IMR-90 (cell line): Measurements from ENCODE around the gene CREB5. TPM values are rescaled to one million over a fixed set of nuclear protein-coding genes. Genes with fewer than 3 reads are reported as not detected.

Experiments used
- ATAC-seq: fragments of 200-7000 bp; cut with Tn5 transposase; 2 replicates; pipeline ENCODE4 v1.9.1; 2020; ENCODE audit warnings: low read depth, mild to moderate bottlenecking, moderate library complexity
- BruUV-seq: library from RNA; stranded (reverse); fragments of 400-500 nt; replicated peaks from 2 replicates; lab custom pipeline; 2021; lab: Mats Ljungman, UMichigan
- CTCF ChIA-PET: fragments of 300-600 bp; formaldehyde crosslinking; extraction: SDS; loops from one replicate; lab custom pipeline; 2021; ENCODE audit warnings: antibody characterized with exemption; lab: Yijun Ruan, JAX
- POLR2A ChIA-PET: fragments of 300-600 bp; sonication (Branson Sonifier 250); formaldehyde crosslinking; loops from one replicate; lab custom pipeline; 2022; ENCODE audit warnings: antibody characterized with exemption; ENCODE audit not compliant: unreplicated experiment; lab: Charles Lee
- DNase-seq: peaks from one replicate; pipeline ENCODE4 v3.0.0; 2013
- H2AFZ ChIP-seq: replicated peaks from 2 replicates; pipeline ENCODE3; 2013; ENCODE audit warnings: low read length, mild to moderate bottlenecking; ENCODE audit not compliant: poor library complexity
- H2AK5ac ChIP-seq: 2 replicates; pipeline ENCODE4 v1.6.1; 2013; ENCODE audit warnings: low read depth, low read length, inconsistent platforms
- H2AK9ac ChIP-seq: replicated peaks from 2 replicates; pipeline ENCODE3; 2013; ENCODE audit warnings: mild to moderate bottlenecking, low read depth, low read length, moderate library complexity; ENCODE audit not compliant: poor library complexity
- H2BK120ac ChIP-seq: 2 replicates; pipeline ENCODE4 v1.6.1; 2013; ENCODE audit warnings: low read depth, low read length, inconsistent platforms
- H2BK15ac ChIP-seq: 3 replicates; pipeline ENCODE4 v1.6.1; 2013; ENCODE audit warnings: low read depth, low read length, inconsistent platforms
- H2BK20ac ChIP-seq: 2 replicates; pipeline ENCODE4 v1.6.1; 2013; ENCODE audit warnings: low read depth, mild to moderate bottlenecking, inconsistent platforms, low read length, moderate library complexity
- H2BK5ac ChIP-seq: 2 replicates; pipeline ENCODE4 v1.6.1; 2013; ENCODE audit warnings: mild to moderate bottlenecking, low read depth, low read length, inconsistent platforms; ENCODE audit not compliant: poor library complexity, severe bottlenecking
- H3K14ac ChIP-seq: replicated peaks from 2 replicates; pipeline ENCODE4 v1.6.1; 2013; ENCODE audit warnings: low read depth, low read length, inconsistent platforms
- H3K18ac ChIP-seq: 2 replicates; pipeline ENCODE4 v1.6.1; 2013; ENCODE audit warnings: low read depth, low read length, control low read depth
- H3K23ac ChIP-seq: 2 replicates; pipeline ENCODE4 v1.6.1; 2013; ENCODE audit warnings: low read depth, low read length, inconsistent platforms
- H3K27ac ChIP-seq: 2 replicates; pipeline ENCODE4 v1.5.1; 2013; ENCODE audit warnings: mild to moderate bottlenecking, control low read depth, low read length; ENCODE audit not compliant: insufficient read depth
- H3K27me3 ChIP-seq: 2 replicates; pipeline ENCODE4 v1.6.1; 2013; ENCODE audit warnings: low read length; ENCODE audit not compliant: control insufficient read depth, insufficient read depth
- H3K36me3 ChIP-seq: 2 replicates; pipeline ENCODE4 v1.6.1; 2013; ENCODE audit warnings: low read length, mixed read lengths; ENCODE audit not compliant: control insufficient read depth, insufficient read depth
- H3K4ac ChIP-seq: 2 replicates; pipeline ENCODE4 v1.6.1; 2013; ENCODE audit warnings: low read depth, low read length, inconsistent platforms
- H3K4me1 ChIP-seq: 2 replicates; pipeline ENCODE4 v1.6.1; 2013; ENCODE audit warnings: low read length, mixed read lengths; ENCODE audit not compliant: control insufficient read depth, insufficient read depth
- H3K4me2 ChIP-seq: 2 replicates; pipeline ENCODE4 v1.6.1; 2013; ENCODE audit warnings: low read depth, mild to moderate bottlenecking, control low read depth, low read length, moderate library complexity
- H3K4me3 ChIP-seq: 2 replicates; pipeline ENCODE4 v1.5.1; 2013; ENCODE audit warnings: low read depth, mild to moderate bottlenecking, control low read depth, low read length, moderate library complexity; ENCODE audit not compliant: insufficient read depth
- H3K56ac ChIP-seq: 2 replicates; pipeline ENCODE4 v1.6.1; 2013; ENCODE audit warnings: low read length, inconsistent platforms; ENCODE audit not compliant: insufficient read depth; ENCODE audit errors: extremely low read depth
- H3K79me1 ChIP-seq, 2 experiments: 2 replicates each; pipeline ENCODE4 v1.6.1; 2013; ENCODE audit warnings: low read length in 2 of 2, inconsistent platforms in 1 of 2, low read depth in 1 of 2
- H3K9ac ChIP-seq: 2 replicates; pipeline ENCODE4 v1.6.1; 2013; ENCODE audit warnings: low read depth, low read length, control low read depth
- H3K9me1 ChIP-seq: 2 replicates; pipeline ENCODE4 v1.6.1; 2013; ENCODE audit warnings: low read length, inconsistent platforms; ENCODE audit not compliant: insufficient read depth
- H3K9me3 ChIP-seq: 2 replicates; pipeline ENCODE4 v1.6.1; 2013; ENCODE audit warnings: low read length; ENCODE audit not compliant: control insufficient read depth, insufficient read depth
- H4K20me1 ChIP-seq: 2 replicates; pipeline ENCODE4 v1.6.1; 2013; ENCODE audit warnings: low read length, inconsistent platforms; ENCODE audit not compliant: insufficient read depth
- H4K5ac ChIP-seq: 2 replicates; pipeline ENCODE4 v1.6.1; 2013; ENCODE audit warnings: mild to moderate bottlenecking, low read depth, low read length, control low read depth
- H4K8ac ChIP-seq, 2 experiments: 2 replicates each; pipeline ENCODE4 v1.6.1; 2013; ENCODE audit warnings: low read depth in 2 of 2, low read length in 2 of 2, control low read depth in 1 of 2, inconsistent platforms in 1 of 2
- H4K91ac ChIP-seq: 2 replicates; pipeline ENCODE4 v1.6.1; 2013; ENCODE audit warnings: low read depth, low read length, inconsistent platforms; ENCODE audit not compliant: insufficient read depth
- BHLHE40 ChIP-seq: fragments of 150-350 bp; IDR thresholded peaks from 2 replicates; pipeline ENCODE4 v1.6.1; 2016; ENCODE audit warnings: mild to moderate bottlenecking, low read depth, low read length
- CEBPB ChIP-seq: IDR thresholded peaks from 2 replicates; pipeline ENCODE4 v1.6.1; 2012; ENCODE audit warnings: low read depth, low read length, improper control_type of control experiment
- CHD1 ChIP-seq: IDR thresholded peaks from 2 replicates; pipeline ENCODE4 v1.6.1; 2012; ENCODE audit warnings: low read depth, low read length, improper control_type of control experiment
- FOS ChIP-seq: fragments of 150-350 bp; IDR thresholded peaks from 2 replicates; pipeline ENCODE4 v1.6.1; 2016; ENCODE audit warnings: low read depth, low read length
- MAFK ChIP-seq: IDR thresholded peaks from 2 replicates; pipeline ENCODE4 v1.6.1; 2012; ENCODE audit warnings: low read depth, low read length, improper control_type of control experiment
- MAZ ChIP-seq: IDR thresholded peaks from 2 replicates; pipeline ENCODE4 v1.6.1; 2012; ENCODE audit warnings: low read depth, mild to moderate bottlenecking, low read length, improper control_type of control experiment, moderate library complexity, borderline replicate concordance
- MXI1 ChIP-seq: IDR thresholded peaks from 2 replicates; pipeline ENCODE4 v1.6.1; 2012; ENCODE audit warnings: low read depth, mild to moderate bottlenecking, low read length, moderate library complexity, borderline replicate concordance
- NFE2L2 ChIP-seq: fragments of 150-350 bp; IDR thresholded peaks from 2 replicates; pipeline ENCODE4 v1.6.1; 2016; ENCODE audit warnings: low read depth, mild to moderate bottlenecking, low read length
- POLR2A ChIP-seq: IDR thresholded peaks from 2 replicates; pipeline ENCODE4 v1.6.1; 2012; ENCODE audit warnings: mild to moderate bottlenecking, low read depth, low read length
- RAD21 ChIP-seq: IDR thresholded peaks from 2 replicates; pipeline ENCODE4 v1.6.1; 2012; ENCODE audit warnings: low read length, improper control_type of control experiment
- RCOR1 ChIP-seq: IDR thresholded peaks from 2 replicates; pipeline ENCODE4 v1.6.1; 2012; ENCODE audit warnings: mild to moderate bottlenecking, low read length, improper control_type of control experiment; ENCODE audit not compliant: insufficient replicate concordance
- RFX5 ChIP-seq: IDR thresholded peaks from 2 replicates; pipeline ENCODE4 v1.8.0; 2012; ENCODE audit warnings: low read depth, mild to moderate bottlenecking, low read length, moderate library complexity
- SMC3 ChIP-seq: fragments of 150-350 bp; IDR thresholded peaks from 2 replicates; pipeline ENCODE4 v1.6.1; 2016; ENCODE audit warnings: low read depth, mild to moderate bottlenecking, antibody characterized with exemption, low read length, moderate library complexity
- WGBS, 2 experiments: methylation state at CpG; one replicate each; pipeline versions ENCODE4 v1.1.5 to v1.1.7; 2013; ENCODE audit warnings: missing lambda C conversion rate in 2 of 2; ENCODE audit not compliant: insufficient read length in 1 of 2; ENCODE audit errors: extremely low coverage in 2 of 2; 5-methylcytosine and 5-hydroxymethylcytosine counted together
- dilution Hi-C: fragments of 300-500 bp; cut with HindIII; formaldehyde crosslinking; loops from one replicate; pipeline ENCODE4 v1.14.3; 2018; ENCODE audit warnings: low sequenced_read_pairs; ENCODE audit not compliant: unreplicated experiment
- in situ Hi-C: fragments of 300-500 bp; cut with MboI; formaldehyde crosslinking; loops from 3 replicates; pipeline ENCODE4 v1.14.3; 2019; ENCODE audit warnings: low sequenced_read_pairs, inconsistent platforms, mixed read lengths
- intact Hi-C: fragments of 100-400 bp; cut with micrococcal nuclease; formaldehyde crosslinking; loops from 2 replicates; pipeline ENCODE4 v1.10.0; 2022
- polyA plus RNA-seq, 3 experiments: library from polyadenylated mRNA; depleted of rRNA; stranded (reverse); fragments of >200 nt; gene quantifications; 2 replicates each; pipeline ENCODE4 v1.2.3, GENCODE V29; 2012; ENCODE audit warnings: low replicate concordance in 1 of 3
- total RNA-seq: library from RNA; depleted of rRNA; stranded (reverse); fragments of >200 nt; gene quantifications from 2 replicates; pipeline ENCODE4 v1.2.3, GENCODE V29; 2012
- TF ChIP-seq, protein P1 (sequence below): fragments of 150-350 bp; IDR thresholded peaks from 2 replicates; pipeline ENCODE4 v1.6.1; 2016; ENCODE audit warnings: low read depth, mild to moderate bottlenecking, low read length, moderate library complexity, borderline replicate concordance
- TF ChIP-seq, protein P2 (sequence below): conservative IDR thresholded peaks from 2 replicates; pipeline ENCODE4 v1.5.1; 2012; ENCODE audit warnings: mild to moderate bottlenecking, low read depth, low read length, improper control_type of control experiment
- TF ChIP-seq, protein P3 (sequence below): fragments of 150-350 bp; IDR thresholded peaks from 2 replicates; pipeline ENCODE4 v1.6.1; 2017; ENCODE audit warnings: mild to moderate bottlenecking, antibody characterized with exemption, low read length, low read depth

CREB5 gene
- total and polyA plus RNA-seq, 2 of the 4 experiments (the other 2 are of a cell fraction) = 7.3 to 13.1 TPM

DNA sequence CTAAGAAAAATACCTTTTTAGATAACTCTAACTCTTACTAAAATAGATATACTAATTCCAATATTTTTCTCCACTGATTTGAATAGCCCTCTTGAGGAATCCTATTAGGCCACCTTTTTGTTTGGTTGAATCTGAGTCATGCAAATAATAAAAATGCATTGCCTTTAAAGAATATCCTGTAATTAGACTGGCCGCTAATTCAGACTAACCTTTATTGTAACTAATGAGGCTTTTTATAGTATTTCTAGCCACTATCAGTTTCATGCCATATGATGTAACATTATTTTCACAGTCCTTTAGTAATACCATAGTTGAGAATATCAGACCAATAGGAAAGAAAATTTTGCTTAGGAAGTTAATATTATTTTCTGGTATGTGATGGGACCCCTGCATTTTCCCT lies 90.1 kb downstream of the CREB5 start:
- H3K23ac ChIP-seq = no peak overlapping the region
- BruUV-seq = no TSS peak
- no peak overlapping the region for H3K4ac ChIP-seq
- CTCF ChIA-PET = no interaction called here
- H3K9ac ChIP-seq = no peak overlapping the region
- H4K20me1 ChIP-seq = no peaks in the 10 kb centered on the region
- no peak overlapping the region for H3K4me2 ChIP-seq
- H2BK20ac ChIP-seq = no peak overlapping the region
- in situ Hi-C loops = no loop called here
- H4K5ac ChIP-seq = no peak overlapping the region
- no peaks in the 10 kb centered on the region for H3K9me3 ChIP-seq
- no peak overlapping the region for H3K27ac ChIP-seq
- no peak overlapping the region for H2BK5ac ChIP-seq
- H2AK9ac ChIP-seq = no peak overlapping the region
- no peak overlapping the region for H3K14ac ChIP-seq
- H3K18ac ChIP-seq = no peak overlapping the region
- dilution Hi-C loops = no loop called here
- H3K27me3 ChIP-seq = no peaks in the 10 kb centered on the region
- intact Hi-C loops = no loop called here
- H4K91ac ChIP-seq = no peak overlapping the region
- H3K4me1 ChIP-seq = no peaks in the 10 kb centered on the region
- no peak overlapping the region for H3K4me3 ChIP-seq
- ATAC-seq (no peak), DNase-seq (no peak)
- no peak overlapping the region for H2BK15ac ChIP-seq
- no peak overlapping the region for H2AK5ac ChIP-seq
- WGBS, 2 experiments = no CpG with 5 or more reads among the region's 1 CpG
- H3K56ac ChIP-seq = no peak overlapping the region
- POLR2A ChIA-PET = no interaction called here
- H3K79me1 ChIP-seq = no peaks in the 10 kb centered on the region
- no peaks in the 10 kb centered on the region for H3K9me1 ChIP-seq
- no peak overlapping the region for H2AFZ ChIP-seq
- TF ChIP-seq, protein P1, sequence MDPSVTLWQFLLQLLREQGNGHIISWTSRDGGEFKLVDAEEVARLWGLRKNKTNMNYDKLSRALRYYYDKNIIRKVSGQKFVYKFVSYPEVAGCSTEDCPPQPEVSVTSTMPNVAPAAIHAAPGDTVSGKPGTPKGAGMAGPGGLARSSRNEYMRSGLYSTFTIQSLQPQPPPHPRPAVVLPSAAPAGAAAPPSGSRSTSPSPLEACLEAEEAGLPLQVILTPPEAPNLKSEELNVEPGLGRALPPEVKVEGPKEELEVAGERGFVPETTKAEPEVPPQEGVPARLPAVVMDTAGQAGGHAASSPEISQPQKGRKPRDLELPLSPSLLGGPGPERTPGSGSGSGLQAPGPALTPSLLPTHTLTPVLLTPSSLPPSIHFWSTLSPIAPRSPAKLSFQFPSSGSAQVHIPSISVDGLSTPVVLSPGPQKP = no peak
- TF ChIP-seq BHLHE40 (no peak), CHD1 (no peak), CEBPB (no peak), NFE2L2 (no peak), FOS (no peak), SMC3 (no peak), MAFK (no peak), RCOR1 (no peak), POLR2A (no peak), RFX5 (no peak), MAZ (no peak), RAD21 (no peak), MXI1 (no peak)
- TF ChIP-seq, protein P2, sequence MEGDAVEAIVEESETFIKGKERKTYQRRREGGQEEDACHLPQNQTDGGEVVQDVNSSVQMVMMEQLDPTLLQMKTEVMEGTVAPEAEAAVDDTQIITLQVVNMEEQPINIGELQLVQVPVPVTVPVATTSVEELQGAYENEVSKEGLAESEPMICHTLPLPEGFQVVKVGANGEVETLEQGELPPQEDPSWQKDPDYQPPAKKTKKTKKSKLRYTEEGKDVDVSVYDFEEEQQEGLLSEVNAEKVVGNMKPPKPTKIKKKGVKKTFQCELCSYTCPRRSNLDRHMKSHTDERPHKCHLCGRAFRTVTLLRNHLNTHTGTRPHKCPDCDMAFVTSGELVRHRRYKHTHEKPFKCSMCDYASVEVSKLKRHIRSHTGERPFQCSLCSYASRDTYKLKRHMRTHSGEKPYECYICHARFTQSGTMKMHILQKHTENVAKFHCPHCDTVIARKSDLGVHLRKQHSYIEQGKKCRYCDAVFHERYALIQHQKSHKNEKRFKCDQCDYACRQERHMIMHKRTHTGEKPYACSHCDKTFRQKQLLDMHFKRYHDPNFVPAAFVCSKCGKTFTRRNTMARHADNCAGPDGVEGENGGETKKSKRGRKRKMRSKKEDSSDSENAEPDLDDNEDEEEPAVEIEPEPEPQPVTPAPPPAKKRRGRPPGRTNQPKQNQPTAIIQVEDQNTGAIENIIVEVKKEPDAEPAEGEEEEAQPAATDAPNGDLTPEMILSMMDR = no peak
- TF ChIP-seq, protein P3, sequence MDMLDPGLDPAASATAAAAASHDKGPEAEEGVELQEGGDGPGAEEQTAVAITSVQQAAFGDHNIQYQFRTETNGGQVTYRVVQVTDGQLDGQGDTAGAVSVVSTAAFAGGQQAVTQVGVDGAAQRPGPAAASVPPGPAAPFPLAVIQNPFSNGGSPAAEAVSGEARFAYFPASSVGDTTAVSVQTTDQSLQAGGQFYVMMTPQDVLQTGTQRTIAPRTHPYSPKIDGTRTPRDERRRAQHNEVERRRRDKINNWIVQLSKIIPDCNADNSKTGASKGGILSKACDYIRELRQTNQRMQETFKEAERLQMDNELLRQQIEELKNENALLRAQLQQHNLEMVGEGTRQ = no peak
- H4K8ac ChIP-seq = no peak overlapping the region
- no peak overlapping the region for H2BK120ac ChIP-seq
- H3K36me3 ChIP-seq = no peaks in the 10 kb centered on the region
